ENCODE data around the gene CAMKK1.

CAMKK1 gene

GRCh38 chr17:3893003-3893719 is at the start of gene CAMKK1:
Gene CAMKK1, minus strand, starts transcription at chr17:3893053. Its CDS starts 7,366 bp downstream, at chr17:3885687.
- in situ Hi-C loops (cut with HindIII; ENCODE audit: low sequenced_read_pairs): no loop called here

DNA sequence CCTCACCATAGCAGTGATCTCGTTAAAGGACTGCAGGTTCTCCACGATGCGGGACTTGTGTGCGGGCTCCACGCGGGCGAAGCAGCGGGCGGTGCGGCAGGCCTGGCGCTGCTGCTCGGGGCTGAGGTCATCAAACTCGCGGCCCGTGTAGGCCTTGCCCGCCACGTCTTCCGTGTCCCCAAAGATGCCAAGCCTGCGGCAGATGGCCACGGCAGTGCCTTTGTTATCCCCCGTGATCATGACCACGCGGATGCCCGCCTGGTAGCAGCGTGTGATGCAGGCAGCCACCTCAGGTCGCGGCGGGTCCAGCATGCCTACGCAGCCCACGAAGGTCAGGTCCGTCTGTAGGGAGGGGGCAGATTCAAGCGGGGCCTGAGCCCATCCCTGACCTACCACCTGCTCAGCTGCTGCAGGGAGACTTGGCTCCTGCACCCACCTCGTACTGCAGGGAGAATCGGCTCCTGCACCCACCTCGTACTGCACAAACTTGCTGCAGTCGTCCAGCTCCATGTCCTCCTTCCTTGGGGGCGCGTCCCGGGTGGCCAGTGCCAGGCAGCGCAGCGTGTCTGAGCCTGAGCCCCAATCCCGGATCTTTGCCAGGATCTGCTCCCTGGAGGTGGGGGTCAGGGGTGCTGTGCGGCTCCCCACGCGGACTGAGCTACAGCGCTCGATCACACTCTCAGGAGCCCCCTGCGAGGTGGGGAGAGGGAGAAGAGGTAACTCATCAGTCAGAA is 48.3 kb upstream of the CAMKK1 start:
- in situ Hi-C loops (cut with HindIII; ENCODE audit: low sequenced_read_pairs): no loop called here

- in situ Hi-C loops (cut with HindIII; ENCODE audit: low sequenced_read_pairs): no loop called here
These were observed 44.5 kb upstream of the CAMKK1 start for GRCh38 chr17:3937359-3937758.

DNA sequence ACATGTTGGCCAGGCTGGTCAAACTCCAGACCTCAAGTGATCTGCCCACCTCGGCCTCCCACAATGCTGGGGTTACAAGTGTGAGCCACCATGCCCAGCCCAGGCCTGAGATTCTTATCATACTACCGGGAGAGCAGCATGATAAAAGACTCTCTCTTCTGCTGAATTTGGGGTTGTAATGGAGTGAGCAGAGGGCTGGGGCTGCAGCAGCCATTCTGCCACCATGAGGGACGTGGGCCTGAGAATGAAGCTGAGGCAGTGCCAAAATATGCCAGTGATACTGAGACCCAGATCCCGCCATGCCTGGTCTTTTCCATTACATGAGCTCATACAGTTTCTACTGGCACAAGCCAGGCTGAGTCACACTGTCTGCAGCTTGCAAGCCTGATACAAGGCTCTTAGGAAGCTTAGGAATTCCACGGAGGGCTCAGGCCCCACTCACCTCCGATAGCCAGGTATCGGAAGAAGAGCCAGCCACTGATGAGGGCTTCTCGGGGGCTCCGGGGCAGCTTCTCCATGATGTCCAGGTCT is 43.0 kb upstream of the CAMKK1 start:
- in situ Hi-C loops (cut with HindIII; ENCODE audit: low sequenced_read_pairs): no loop called here

GRCh38 chr17:3935140-3935542 is 42.3 kb upstream of the CAMKK1 start:
- in situ Hi-C loops (cut with HindIII; ENCODE audit: low sequenced_read_pairs): no loop called here

GRCh38 chr17:3929764-3930163 is 36.9 kb upstream of the CAMKK1 start:
- in situ Hi-C loops (cut with HindIII; ENCODE audit: low sequenced_read_pairs): no loop called here

DNA sequence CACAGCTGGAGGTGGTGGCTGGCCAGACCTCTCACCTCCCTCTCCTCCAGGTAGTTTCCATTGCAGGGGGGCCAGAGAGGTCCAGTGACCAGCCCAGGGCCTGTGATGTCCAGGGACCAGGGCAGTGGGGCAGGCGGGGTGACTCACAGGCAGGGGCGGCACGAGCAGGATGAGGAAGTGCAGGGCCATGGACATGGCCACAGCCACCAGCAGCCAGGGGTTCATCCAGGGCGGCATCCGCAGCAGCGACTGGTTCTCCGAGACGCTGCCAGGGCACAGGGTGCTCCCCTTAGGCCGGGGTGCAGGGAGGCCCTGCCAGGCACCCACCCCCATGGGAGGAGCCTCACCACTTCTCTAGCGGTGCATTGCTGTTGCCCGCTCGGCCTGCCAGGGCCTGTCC is 36.3 kb upstream of the CAMKK1 start:
- in situ Hi-C loops (cut with HindIII; ENCODE audit: low sequenced_read_pairs): no loop called here

GRCh38 chr17:3928406-3928805 is 35.6 kb upstream of the CAMKK1 start:
- in situ Hi-C loops (cut with HindIII; ENCODE audit: low sequenced_read_pairs): no loop called here

- in situ Hi-C loops (cut with HindIII; ENCODE audit: low sequenced_read_pairs): no loop called here
These were observed 34.9 kb upstream of the CAMKK1 start for GRCh38 chr17:3927628-3928340.

DNA sequence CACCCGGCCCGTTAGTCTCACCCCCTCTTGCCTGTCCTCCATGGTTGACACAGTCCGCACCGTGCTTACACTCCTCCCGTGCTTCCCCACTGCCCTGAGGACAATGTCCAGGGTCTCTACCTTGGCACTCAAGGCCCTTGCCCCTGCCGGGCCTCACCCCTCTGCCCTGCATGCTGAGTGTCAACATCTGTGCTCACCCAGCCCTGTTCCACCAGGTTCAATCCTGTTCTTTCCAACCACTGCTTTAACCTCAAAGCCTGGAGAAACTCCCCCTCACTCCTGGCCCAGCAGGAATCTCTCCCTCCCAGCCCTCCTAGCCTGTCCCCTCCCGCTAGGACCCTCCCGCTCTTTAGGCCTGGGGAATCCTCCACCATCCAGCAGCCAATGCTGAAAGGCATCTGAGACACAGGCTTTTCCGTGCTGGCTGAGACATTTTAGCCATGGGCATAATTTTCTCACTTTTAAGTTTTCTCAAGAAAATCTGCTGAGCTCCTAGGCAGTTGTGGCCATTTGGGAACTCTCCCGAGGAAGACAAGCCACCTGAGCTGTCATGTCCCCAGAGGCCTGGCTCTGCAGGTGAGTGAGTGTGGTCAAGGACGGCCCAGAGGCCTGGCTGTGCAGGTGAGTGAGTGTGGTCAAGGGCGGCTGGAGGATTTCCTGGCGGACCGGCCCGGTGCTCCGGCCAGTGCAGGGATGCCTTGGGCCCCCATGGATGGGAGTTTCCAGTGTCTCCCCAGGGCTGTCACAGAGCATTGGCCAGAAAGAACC is 34.2 kb upstream of the CAMKK1 start:
- in situ Hi-C loops (cut with HindIII; ENCODE audit: low sequenced_read_pairs): no loop called here

GRCh38 chr17:3925684-3926485 is 33.0 kb upstream of the CAMKK1 start:
- in situ Hi-C loops (cut with HindIII; ENCODE audit: low sequenced_read_pairs): no loop called here

- in situ Hi-C loops (cut with HindIII; ENCODE audit: low sequenced_read_pairs): no loop called here
These were observed 31.9 kb upstream of the CAMKK1 start for GRCh38 chr17:3924512-3925350.

DNA sequence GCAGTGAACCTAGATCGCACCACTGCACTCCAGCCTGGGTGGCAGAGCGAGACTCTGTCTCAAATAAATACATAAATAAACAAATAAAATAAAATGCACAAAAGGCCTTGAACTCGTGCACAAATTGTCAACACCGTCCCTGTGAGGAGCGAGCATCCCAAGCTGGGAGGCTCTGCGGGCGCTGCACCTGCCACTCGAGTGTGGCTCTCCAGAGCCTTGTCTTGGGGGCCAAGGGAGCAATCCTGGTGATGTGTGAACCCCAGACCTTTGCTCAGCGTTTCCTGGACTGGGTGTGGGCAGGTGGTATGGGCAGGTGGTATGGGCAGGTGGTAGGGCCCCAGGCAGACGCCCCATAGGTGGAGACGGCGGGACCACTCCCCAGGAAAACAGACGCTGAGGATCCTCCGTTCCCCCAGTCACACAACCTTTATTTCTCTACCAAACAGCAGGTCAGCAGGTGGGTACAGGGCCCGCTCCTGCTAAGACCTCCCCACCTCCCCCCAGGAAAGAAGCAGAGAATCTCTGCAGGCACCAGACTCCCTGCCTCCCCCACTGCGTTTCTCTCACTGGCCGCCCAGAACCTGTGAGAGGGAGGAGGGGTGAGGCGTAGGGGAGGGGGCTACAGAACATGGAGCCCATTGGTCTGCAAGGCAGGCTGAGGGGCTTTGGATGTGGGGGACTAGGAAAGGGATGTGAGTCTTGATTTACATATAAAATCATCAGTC is 30.8 kb upstream of the CAMKK1 start:
- in situ Hi-C loops (cut with HindIII; ENCODE audit: low sequenced_read_pairs): no loop called here

DNA sequence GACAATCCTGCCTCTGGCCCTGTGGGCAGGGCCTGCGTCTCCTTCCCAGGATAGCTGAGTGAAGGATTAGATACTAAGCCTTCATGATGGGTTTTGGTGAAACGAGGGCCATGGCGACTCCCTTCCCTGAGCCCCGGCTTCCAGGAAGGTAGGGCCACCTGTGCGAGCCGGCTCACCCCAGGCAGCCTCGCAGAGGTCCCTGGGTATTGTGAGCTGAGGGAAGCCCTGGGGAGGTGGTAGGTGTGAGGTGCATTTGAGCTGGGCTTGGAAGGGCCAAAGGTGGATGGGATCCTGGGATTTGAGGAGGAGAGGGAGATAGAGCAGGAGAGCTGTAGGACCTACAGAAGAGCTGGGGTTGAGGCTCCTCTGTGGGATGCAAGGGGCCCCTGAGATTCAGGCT is 29.9 kb upstream of the CAMKK1 start:
- in situ Hi-C loops (cut with HindIII; ENCODE audit: low sequenced_read_pairs): no loop called here

DNA sequence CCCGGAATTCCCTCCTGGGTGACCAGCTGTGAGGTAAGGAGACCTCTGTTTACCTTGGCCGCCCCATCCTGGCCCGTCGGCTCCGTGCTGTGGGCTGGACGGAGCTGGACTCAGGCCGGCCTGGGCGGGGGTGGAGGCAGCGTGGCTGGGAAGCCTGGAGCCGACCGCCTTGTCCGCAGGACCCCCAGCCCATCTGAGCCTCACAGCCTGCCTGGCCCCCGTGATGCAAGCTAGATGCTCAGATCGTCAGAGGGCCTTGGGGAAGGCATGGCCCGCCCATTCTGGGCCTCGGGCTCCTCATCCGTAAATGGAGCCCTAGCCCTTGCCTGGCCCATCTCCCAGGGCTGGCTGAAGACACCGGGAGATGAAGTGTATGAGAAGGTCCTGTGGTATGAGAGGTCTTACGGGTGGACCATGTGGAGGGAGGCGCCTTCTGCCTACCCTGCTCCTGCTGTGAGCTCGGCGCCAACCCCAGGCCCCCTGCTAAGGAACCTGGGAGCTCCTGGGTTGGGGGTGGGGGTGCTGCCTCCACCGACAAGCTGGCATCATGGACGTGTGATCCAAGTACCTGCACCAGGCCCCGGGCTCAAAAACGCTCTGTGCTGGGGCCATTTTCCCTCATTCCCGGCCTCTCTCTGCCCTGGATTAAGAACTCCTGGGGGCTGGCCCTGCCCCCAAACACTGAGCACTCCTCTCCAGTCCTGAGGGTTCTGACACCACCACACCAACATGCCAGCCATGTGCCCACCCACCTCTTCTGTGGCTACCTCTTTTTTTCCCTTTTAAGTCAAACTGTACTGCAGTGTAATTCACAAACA is 28.9 kb upstream of the CAMKK1 start:
- in situ Hi-C loops (cut with HindIII; ENCODE audit: low sequenced_read_pairs): no loop called here

DNA sequence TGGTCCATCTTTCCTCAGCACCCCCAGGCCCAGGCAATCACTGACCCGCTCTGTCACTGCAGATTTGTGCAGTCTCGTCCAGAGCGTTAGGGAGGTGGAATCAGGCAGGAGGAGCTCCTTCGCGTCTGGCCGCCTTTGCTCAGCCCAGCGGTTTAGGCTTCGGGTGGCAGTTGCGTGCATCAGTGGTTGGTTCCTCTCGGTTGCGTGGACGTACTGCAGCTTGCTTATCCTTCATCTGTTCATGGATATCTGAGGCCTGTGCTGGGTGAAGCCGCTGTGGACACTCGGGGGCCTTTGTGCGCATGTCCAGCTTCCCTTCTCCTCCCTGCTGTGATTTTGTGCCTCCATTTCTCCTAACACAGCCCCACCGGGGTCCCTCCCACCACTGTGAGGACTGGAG is 28.2 kb upstream of the CAMKK1 start:
- in situ Hi-C loops (cut with HindIII; ENCODE audit: low sequenced_read_pairs): no loop called here

GRCh38 chr17:3919123-3919624 is 26.3 kb upstream of the CAMKK1 start:
- in situ Hi-C loops (cut with HindIII; ENCODE audit: low sequenced_read_pairs): no loop called here
